Measurements from ENCODE around the gene HTR1D. TPM values are rescaled to one million over a fixed set of nuclear protein-coding genes. Genes with fewer than 3 reads are reported as not detected.
A peak's percentile ranks its signal among the peaks of the same experiment; 100 is the strongest.
"Not testable (repeated sequence)": the region's sequence is repeated elsewhere in the genome, so short reads cannot be mapped to it uniquely, and the experiment has no call there.

Gene HTR1D
- total RNA-seq, 3 donors from 2014 or later = not detected

DNA sequence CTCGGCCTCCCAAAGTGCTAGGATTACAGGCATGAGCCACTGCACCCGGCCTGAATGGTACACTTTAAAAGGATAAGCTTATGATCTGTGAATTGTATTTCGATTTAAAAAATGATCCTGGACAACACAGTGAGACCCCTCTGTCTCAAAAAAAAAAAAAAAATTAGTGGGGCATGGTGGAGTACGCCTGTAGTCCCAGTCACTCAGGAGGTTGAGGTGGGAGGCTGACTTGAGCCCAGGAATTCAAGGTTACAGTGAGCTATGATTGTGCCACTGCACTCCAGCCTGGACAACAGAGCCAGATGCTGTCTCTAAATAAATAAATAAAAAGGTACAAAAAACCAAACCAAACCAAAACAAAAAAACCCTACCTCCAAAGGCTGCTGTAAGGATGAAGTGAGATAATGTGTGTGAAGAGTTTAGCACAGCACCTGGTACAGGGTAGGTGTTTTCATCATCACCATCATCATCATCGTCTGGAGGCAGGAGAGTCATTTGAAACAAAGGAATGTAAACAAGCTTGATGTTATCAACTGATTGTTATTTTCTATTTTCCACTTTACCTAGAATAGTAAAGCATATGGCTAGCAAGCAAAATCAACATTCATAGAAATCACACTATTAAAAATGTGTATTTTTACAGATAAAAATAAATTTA lies 22.5 kb upstream of the HTR1D start:
- TF ChIP-seq POLR2AphosphoS5 (IDR thresholded peaks at IDR 0.05) (no peak), POLR2A (IDR thresholded peaks at IDR 0.05) (no peak)
- TF ChIP-seq, protein P1, sequence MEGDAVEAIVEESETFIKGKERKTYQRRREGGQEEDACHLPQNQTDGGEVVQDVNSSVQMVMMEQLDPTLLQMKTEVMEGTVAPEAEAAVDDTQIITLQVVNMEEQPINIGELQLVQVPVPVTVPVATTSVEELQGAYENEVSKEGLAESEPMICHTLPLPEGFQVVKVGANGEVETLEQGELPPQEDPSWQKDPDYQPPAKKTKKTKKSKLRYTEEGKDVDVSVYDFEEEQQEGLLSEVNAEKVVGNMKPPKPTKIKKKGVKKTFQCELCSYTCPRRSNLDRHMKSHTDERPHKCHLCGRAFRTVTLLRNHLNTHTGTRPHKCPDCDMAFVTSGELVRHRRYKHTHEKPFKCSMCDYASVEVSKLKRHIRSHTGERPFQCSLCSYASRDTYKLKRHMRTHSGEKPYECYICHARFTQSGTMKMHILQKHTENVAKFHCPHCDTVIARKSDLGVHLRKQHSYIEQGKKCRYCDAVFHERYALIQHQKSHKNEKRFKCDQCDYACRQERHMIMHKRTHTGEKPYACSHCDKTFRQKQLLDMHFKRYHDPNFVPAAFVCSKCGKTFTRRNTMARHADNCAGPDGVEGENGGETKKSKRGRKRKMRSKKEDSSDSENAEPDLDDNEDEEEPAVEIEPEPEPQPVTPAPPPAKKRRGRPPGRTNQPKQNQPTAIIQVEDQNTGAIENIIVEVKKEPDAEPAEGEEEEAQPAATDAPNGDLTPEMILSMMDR (IDR thresholded peaks at IDR 0.05) = no peak
- no peaks in the 10 kb centered on the region for H3K27me3 ChIP-seq
- DNase-seq (ENCODE audit: low spot score in 2 of 2) = no peak
- intact Hi-C loops (cut with DNase I; ENCODE audit: low total_unique reads) = no loop called here
- no peaks in the 10 kb centered on the region for H3K4me1 ChIP-seq
- H3K9me3 ChIP-seq = no peaks in the 10 kb centered on the region
- no peaks in the 10 kb centered on the region for H3K36me3 ChIP-seq
- H3K4me3 ChIP-seq = no peak overlapping the region
- no peak overlapping the region for H3K27ac ChIP-seq

DNA sequence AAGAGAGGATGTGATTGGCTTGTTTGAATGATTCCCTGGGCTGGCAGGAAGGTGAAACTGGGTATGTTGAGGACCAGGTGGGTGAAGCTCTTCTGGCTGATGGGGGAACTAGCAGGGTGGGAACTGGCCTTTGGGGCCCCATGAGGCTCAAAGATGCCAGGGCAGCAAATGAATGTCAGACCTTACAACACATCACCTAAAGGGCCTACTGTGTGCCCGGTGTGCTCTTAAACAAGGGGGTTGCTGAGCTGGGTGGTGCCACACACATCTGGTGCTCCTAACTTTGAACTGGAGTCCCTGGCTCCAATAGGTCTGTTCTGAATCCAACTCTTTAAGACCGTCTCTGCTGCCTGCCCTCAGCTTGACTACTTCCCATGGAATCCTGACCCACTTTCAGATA lies 21.3 kb upstream of the HTR1D start:
- no peak for DNase-seq (ENCODE audit: low spot score in 2 of 2)
- no peak for TF ChIP-seq POLR2A (IDR thresholded peaks at IDR 0.05)
- TF ChIP-seq, protein P1 (IDR thresholded peaks at IDR 0.05) = no peak
- TF ChIP-seq POLR2AphosphoS5 (IDR thresholded peaks at IDR 0.05) = no peak
- intact Hi-C loops (cut with DNase I; ENCODE audit: low total_unique reads) = no loop called here
- Histone ChIP-seq H3K4me3 (no peak overlapping the region), H3K27ac (no peak overlapping the region), H3K9me3 (no peaks in the 10 kb centered on the region), H3K36me3 (no peaks in the 10 kb centered on the region), H3K4me1 (no peaks in the 10 kb centered on the region), H3K27me3 (no peaks in the 10 kb centered on the region)

DNA sequence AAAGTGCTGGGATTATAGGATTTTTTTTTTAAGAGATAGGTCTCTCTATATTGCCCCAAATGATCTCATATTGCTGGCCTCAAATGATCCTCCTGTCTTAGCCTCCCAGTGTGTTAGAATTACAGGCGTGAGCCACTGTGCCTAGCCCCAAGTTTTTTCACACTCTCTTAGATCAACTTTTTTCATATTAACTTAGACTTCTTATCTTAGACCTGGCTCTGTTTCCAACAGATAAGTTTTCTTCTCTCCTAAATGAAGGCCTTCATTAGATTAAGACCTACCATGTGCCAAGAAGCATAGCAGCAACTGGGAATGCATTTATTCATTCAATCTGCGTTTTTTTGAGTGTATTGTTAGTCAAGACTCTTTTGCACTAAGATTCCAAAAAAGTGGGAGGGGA lies 20.2 kb upstream of the HTR1D start:
- Histone ChIP-seq H3K36me3 (no peaks in the 10 kb centered on the region), H3K27ac (no peak overlapping the region), H3K4me1 (no peaks in the 10 kb centered on the region), H3K27me3 (no peaks in the 10 kb centered on the region), H3K9me3 (no peaks in the 10 kb centered on the region), H3K4me3 (no peak overlapping the region)
- TF ChIP-seq, protein P1 (IDR thresholded peaks at IDR 0.05) = no peak
- TF ChIP-seq POLR2AphosphoS5 (IDR thresholded peaks at IDR 0.05) = no peak
- no peak for TF ChIP-seq POLR2A (IDR thresholded peaks at IDR 0.05)
- no peak for DNase-seq (ENCODE audit: low spot score in 2 of 2)
- intact Hi-C loops (cut with DNase I; ENCODE audit: low total_unique reads) = no loop called here

DNA sequence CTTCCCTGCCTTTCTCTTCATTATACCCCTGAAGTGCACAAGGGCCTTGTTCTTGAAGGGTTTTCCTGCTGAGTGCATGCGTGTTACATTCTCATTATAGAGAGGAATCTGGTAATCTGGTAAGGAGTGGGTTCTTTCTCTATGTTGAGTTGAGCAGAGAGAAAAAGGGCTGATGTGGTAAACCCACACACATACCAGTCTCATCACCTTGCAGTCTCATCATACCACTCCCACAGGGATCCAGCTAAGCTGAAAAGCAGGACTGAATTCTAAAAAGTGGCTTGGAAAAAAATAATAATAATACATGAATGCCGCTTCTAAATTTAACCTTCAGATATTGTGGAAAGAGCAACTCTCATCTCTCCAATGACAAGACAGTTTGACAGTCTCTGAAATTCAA lies 10.5 kb upstream of the HTR1D start:
- no peaks in the 10 kb centered on the region for H3K36me3 ChIP-seq
- TF ChIP-seq POLR2A (IDR thresholded peaks at IDR 0.05) (no peak), POLR2AphosphoS5 (IDR thresholded peaks at IDR 0.05) (no peak)
- TF ChIP-seq, protein P1 (IDR thresholded peaks at IDR 0.05) = no peak
- peaks cover 0 to 5% of the 10 kb centered on the region in 2 donors for H3K4me1 ChIP-seq
- intact Hi-C loops (cut with DNase I; ENCODE audit: low total_unique reads) = no loop called here
- H3K27me3 ChIP-seq = no peaks in the 10 kb centered on the region
- DNase-seq (ENCODE audit: low spot score in 2 of 2) = no peak
- no peak overlapping the region for H3K27ac ChIP-seq
- H3K4me3 ChIP-seq = no peak overlapping the region
- no peaks in the 10 kb centered on the region for H3K9me3 ChIP-seq

DNA sequence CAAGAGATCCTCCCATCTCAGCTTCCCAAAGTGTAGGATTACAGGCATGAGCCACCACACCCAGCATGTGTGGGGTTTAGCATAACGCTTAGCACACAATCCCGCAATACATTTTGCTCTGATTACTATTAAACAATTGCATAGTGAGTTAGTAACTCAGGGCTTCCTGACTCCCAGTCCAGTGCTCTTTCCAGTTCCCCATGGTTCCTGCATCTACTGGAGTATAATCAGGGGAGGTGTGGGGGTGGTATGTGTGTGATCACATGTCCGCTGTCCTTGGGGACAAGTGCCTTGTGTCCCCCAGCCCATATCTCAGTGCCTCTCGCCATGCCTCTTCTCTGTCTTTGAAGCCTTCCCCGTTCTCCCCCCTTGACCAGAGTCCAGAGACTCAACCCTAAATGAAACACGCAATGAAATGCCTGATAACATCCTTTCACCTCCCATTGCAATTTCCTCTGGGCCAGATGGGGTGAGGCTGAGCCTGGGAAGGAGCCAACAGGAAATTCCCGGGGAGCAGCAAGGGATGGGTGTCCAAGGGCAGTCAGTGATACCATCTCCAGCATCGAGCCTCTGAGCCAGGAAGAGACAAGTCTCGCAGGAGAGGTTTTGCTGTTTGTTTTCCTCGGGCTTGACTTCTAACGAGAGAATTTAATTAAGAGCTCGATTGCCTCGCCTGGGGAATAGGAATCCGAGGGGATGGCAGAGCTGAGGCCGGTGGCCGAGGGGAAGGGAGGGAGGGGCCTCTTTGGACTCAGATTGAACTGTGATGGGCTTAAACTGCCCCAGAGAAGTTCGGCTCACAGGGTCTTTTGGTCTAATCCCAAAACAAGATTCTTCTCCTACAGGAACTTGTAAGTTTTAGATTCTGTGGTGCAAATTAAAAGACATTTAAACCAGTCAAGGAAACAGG lies 7.7 kb upstream of the HTR1D start:
- peak in 1 of 2 donors; percentile 60 for DNase-seq (ENCODE audit: low spot score in 2 of 2)
- no peaks in the 10 kb centered on the region for H3K36me3 ChIP-seq
- TF ChIP-seq POLR2A (IDR thresholded peaks at IDR 0.05) (no peak), POLR2AphosphoS5 (IDR thresholded peaks at IDR 0.05) (no peak)
- TF ChIP-seq, protein P1 (IDR thresholded peaks at IDR 0.05) = no peak
- no peaks in the 10 kb centered on the region for H3K27me3 ChIP-seq
- no peak overlapping the region for H3K4me3 ChIP-seq
- peaks cover 0 to 5% of the 10 kb centered on the region in 2 donors for H3K4me1 ChIP-seq
- H3K27ac ChIP-seq = peak overlapping the region; percentile 48 to 61
- no peaks in the 10 kb centered on the region for H3K9me3 ChIP-seq
- intact Hi-C loops (cut with DNase I; ENCODE audit: low total_unique reads) = no loop called here

DNA sequence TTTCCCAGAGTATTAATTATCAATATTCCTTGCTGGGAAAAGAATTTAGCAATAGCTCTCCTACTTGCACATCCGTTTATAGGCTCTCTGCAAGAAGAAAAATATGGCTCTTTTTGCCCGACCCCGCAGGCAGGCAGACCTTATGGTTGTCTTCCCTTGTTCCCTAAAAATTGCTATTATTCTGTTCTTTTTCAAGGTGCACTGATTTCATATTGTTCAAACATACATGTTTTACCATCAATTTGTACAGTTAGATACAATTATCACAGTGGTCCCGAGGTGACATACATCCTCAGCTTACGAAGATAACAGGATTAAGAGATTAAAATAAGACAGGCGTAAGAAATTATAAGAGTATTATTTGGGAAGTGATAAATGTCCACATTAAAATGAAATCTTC lies 6.7 kb upstream of the HTR1D start:
- intact Hi-C loops (cut with DNase I; ENCODE audit: low total_unique reads); H3K36me3 ChIP-seq; H3K27ac ChIP-seq; DNase-seq (ENCODE audit: low spot score in 2 of 2); H3K9me3 ChIP-seq; H3K4me1 ChIP-seq; H3K4me3 ChIP-seq; H3K27me3 ChIP-seq: not testable (repeated sequence)

DNA sequence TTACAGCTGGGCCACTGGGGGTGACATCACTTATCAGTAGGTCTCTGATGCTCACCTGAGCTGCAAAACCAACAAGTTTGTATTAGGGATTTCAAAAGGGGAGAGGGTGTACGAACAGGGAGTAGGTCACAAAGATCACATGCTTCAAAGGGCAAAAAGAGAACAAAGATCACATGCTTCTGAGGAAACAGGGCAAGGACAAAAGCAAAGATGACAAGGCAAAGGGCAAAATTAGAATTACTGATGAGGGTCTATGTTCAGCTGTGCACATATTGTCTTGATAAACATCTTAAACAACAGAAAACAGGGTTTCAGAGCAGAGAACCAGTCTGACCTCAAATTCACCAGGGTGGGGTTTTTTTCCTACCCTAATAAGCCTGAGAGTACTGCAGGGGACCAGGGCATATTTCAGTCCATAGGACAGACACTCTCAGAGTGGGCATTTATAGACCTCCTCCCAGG lies 6.2 kb upstream of the HTR1D start:
- DNase-seq (ENCODE audit: low spot score in 2 of 2); H3K4me3 ChIP-seq; H3K27me3 ChIP-seq; H3K9me3 ChIP-seq; H3K27ac ChIP-seq; intact Hi-C loops (cut with DNase I; ENCODE audit: low total_unique reads); H3K4me1 ChIP-seq; H3K36me3 ChIP-seq: not testable (repeated sequence)
